ENCODE results near the gene ADAMTS19. TPM values are rescaled to one million over a fixed set of nuclear protein-coding genes. Genes with fewer than 3 reads are reported as not detected.
A peak's percentile ranks its signal among the peaks of the same experiment; 100 is the strongest.

Gene ADAMTS19
- total RNA-seq, 2 donors from 2014 or later: 26.2 to 34.6 TPM

DNA sequence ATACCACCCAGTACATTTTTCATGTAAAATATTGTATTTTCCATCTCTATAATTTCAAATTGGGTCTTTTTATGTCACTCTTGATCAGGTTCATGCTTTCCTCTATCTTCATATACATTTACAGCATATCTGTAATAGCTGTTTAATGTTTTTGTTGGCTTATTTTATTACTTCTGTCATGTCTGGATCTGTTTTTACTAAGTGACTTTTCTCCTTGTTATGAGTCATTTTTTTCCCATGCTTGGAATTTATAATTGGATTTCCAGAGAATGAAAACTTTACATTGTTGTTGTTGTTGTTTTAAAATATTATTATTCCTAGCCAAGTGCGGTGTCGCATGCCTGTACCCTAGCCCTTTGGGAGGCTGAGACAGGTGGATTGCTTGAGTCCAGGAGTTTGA, 5.6 kb upstream of the ADAMTS19 start:
- Histone ChIP-seq H3K27ac (ENCODE audit: low read depth, low read length) (no peak overlapping the region), H3K36me3 (ENCODE audit: control insufficient read depth, insufficient read depth, low read length) (no peaks in the 10 kb centered on the region), H3K4me3 (ENCODE audit: low read length) (no peak overlapping the region), H3K4me1 (ENCODE audit: control insufficient read depth, insufficient read depth, low read length) (peaks cover 9% of the 10 kb centered on the region), H3K27me3 (ENCODE audit: control insufficient read depth, insufficient read depth, low read length, poor library complexity, severe bottlenecking) (no peaks in the 10 kb centered on the region), H3K9me3 (ENCODE audit: control insufficient read depth, low read length) (no peaks in the 10 kb centered on the region), H3K9ac (ENCODE audit: extremely low read depth, low read length, poor library complexity, severe bottlenecking) (no peak overlapping the region)
- no peaks in the 10 kb centered on the region for H3K9me3 Mint-ChIP-seq
- no peak for DNase-seq
- H3K4me3 Mint-ChIP-seq: no peak overlapping the region
- WGBS, 2 experiments (ENCODE audit: insufficient coverage in 1 of 2, insufficient read length in 1 of 2): 94% methylated on average over 2 of the region's 2 CpGs; no CpG with 5 or more reads in 1 of the 2 experiments
- TF ChIP-seq, protein P1, sequence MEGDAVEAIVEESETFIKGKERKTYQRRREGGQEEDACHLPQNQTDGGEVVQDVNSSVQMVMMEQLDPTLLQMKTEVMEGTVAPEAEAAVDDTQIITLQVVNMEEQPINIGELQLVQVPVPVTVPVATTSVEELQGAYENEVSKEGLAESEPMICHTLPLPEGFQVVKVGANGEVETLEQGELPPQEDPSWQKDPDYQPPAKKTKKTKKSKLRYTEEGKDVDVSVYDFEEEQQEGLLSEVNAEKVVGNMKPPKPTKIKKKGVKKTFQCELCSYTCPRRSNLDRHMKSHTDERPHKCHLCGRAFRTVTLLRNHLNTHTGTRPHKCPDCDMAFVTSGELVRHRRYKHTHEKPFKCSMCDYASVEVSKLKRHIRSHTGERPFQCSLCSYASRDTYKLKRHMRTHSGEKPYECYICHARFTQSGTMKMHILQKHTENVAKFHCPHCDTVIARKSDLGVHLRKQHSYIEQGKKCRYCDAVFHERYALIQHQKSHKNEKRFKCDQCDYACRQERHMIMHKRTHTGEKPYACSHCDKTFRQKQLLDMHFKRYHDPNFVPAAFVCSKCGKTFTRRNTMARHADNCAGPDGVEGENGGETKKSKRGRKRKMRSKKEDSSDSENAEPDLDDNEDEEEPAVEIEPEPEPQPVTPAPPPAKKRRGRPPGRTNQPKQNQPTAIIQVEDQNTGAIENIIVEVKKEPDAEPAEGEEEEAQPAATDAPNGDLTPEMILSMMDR (conservative IDR thresholded peaks at IDR 0.05): no peak
- H3K4me1 Mint-ChIP-seq: peaks cover 24% of the 10 kb centered on the region
- no peak overlapping the region for H3K27ac Mint-ChIP-seq
- H3K36me3 Mint-ChIP-seq (ENCODE audit: low read depth): no peaks in the 10 kb centered on the region
- no peaks in the 10 kb centered on the region for H3K27me3 Mint-ChIP-seq (ENCODE audit: insufficient read depth)

DNA sequence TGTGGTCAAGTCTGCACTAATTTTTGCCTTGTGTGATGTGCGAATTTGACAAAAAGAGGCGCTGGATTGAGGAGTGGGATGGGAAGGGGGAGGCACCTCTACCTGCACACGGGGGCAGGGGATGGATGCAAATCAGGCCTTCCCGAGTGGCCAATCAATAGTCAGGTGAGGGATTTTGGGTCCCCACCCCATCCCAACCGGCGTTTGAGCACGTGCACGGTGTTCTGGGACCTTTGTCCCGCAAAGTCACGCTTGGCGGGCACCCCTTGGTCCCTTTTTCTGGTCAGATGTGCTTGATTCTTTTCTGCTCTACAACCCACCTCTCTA, 685 bp upstream of the ADAMTS19 start:
- H3K36me3 ChIP-seq (ENCODE audit: control insufficient read depth, insufficient read depth, low read length): no peaks in the 10 kb centered on the region
- peak overlapping the region; percentile 35 for H3K27ac ChIP-seq (ENCODE audit: low read depth, low read length)
- Mint-ChIP-seq H3K27ac (peak overlapping the region; percentile 88), H3K4me3 (peak overlapping the region; percentile 90), H3K4me1 (peaks cover 44% of the 10 kb centered on the region), H3K27me3 (ENCODE audit: insufficient read depth) (peaks cover 2% of the 10 kb centered on the region), H3K9me3 (no peaks in the 10 kb centered on the region), H3K36me3 (ENCODE audit: low read depth) (no peaks in the 10 kb centered on the region)
- H3K27me3 ChIP-seq (ENCODE audit: control insufficient read depth, insufficient read depth, low read length, poor library complexity, severe bottlenecking): peaks cover 6% of the 10 kb centered on the region
- no peak overlapping the region for H3K9ac ChIP-seq (ENCODE audit: extremely low read depth, low read length, poor library complexity, severe bottlenecking)
- H3K4me3 ChIP-seq (ENCODE audit: low read length): peak overlapping the region; percentile 77
- DNase-seq: no peak
- H3K4me1 ChIP-seq (ENCODE audit: control insufficient read depth, insufficient read depth, low read length): peaks cover 9% of the 10 kb centered on the region
- TF ChIP-seq, protein P1 (conservative IDR thresholded peaks at IDR 0.05): no peak
- no peaks in the 10 kb centered on the region for H3K9me3 ChIP-seq (ENCODE audit: control insufficient read depth, low read length)
- WGBS, 2 experiments (ENCODE audit: insufficient coverage in 1 of 2, insufficient read length in 1 of 2): 7 to 13% methylated on average over 3 to 11 of the region's 11 CpGs

DNA sequence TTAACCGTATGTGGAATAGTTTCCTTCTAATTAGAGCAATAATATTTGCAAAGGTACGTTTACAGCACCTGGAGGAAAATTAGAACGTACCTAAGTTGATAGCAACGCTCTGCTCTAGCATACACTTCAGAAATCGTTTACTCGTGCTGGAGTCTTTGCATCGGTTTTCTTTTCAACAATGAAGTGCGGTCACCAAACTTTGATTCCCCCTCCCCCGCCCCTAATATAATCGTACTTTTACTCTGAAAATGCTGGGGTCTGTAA, 506 bp downstream of the ADAMTS19 start:
- Histone ChIP-seq H3K9ac (ENCODE audit: extremely low read depth, low read length, poor library complexity, severe bottlenecking) (peak overlapping the region; percentile 56), H3K27ac (ENCODE audit: low read depth, low read length) (no peak overlapping the region), H3K36me3 (ENCODE audit: control insufficient read depth, insufficient read depth, low read length) (no peaks in the 10 kb centered on the region), H3K4me3 (ENCODE audit: low read length) (peak overlapping the region; percentile 90), H3K9me3 (ENCODE audit: control insufficient read depth, low read length) (no peaks in the 10 kb centered on the region), H3K4me1 (ENCODE audit: control insufficient read depth, insufficient read depth, low read length) (peaks cover 7% of the 10 kb centered on the region), H3K27me3 (ENCODE audit: control insufficient read depth, insufficient read depth, low read length, poor library complexity, severe bottlenecking) (peaks cover 6% of the 10 kb centered on the region)
- Mint-ChIP-seq H3K9me3 (no peaks in the 10 kb centered on the region), H3K36me3 (ENCODE audit: low read depth) (no peaks in the 10 kb centered on the region), H3K27me3 (ENCODE audit: insufficient read depth) (peaks cover 2% of the 10 kb centered on the region), H3K4me1 (peaks cover 44% of the 10 kb centered on the region), H3K27ac (peak overlapping the region; percentile 93), H3K4me3 (peak overlapping the region; percentile 90)
- TF ChIP-seq, protein P1 (conservative IDR thresholded peaks at IDR 0.05): no peak
- 0% methylated on average over 10 of the region's 10 CpGs for WGBS, 2 experiments (ENCODE audit: insufficient coverage in 1 of 2, insufficient read length in 1 of 2)
- no peak for DNase-seq

Data from endodermal cell (in vitro differentiated cells).